K562 (cell line): ENCODE data around the gene KIF3A. TPM values are rescaled to one million over a fixed set of nuclear protein-coding genes. Genes with fewer than 3 reads are reported as not detected.
A peak's percentile ranks its signal among the peaks of the same experiment; 100 is the strongest.

Experiments used
- ARID1B ChIP-seq: fragments of 450-650 bp; IDR thresholded peaks from 2 replicates; pipeline ENCODE4 v1.6.1; 2016; ENCODE audit warnings: antibody characterized with exemption, mild to moderate bottlenecking, inconsistent platforms
- HNRNPK ChIP-seq: fragments of 200-400 bp; formaldehyde crosslinking; IDR thresholded peaks from one replicate; pipeline ENCODE4 v1.6.1; 2018; ENCODE audit warnings: mild to moderate bottlenecking, low read depth, low read length; ENCODE audit not compliant: poor library complexity, severe bottlenecking
- NBN ChIP-seq: fragments of 450-650 bp; IDR thresholded peaks from 2 replicates; pipeline ENCODE4 v1.6.1; 2016; ENCODE audit warnings: low read depth, mild to moderate bottlenecking
- NR2F6 ChIP-seq: fragments of 450-650 bp; formaldehyde crosslinking; IDR thresholded peaks from 2 replicates; pipeline ENCODE4 v1.4.0; 2020; ENCODE audit warnings: mild to moderate bottlenecking
- POLR2B ChIP-seq: fragments of 450-650 bp; IDR thresholded peaks from 2 replicates; pipeline ENCODE4 v1.6.1; 2018; ENCODE audit warnings: low read depth; ENCODE audit not compliant: partially characterized antibody
- POLR3A ChIP-seq: IDR thresholded peaks from 2 replicates; pipeline ENCODE4 v1.6.1; 2011; ENCODE audit warnings: borderline replicate concordance, mild to moderate bottlenecking, moderate library complexity; ENCODE audit not compliant: insufficient read length, insufficient read depth; ENCODE audit errors: extremely low read depth
- PRMT5 ChIP-seq: sonication (generic); formaldehyde crosslinking; IDR thresholded peaks from 2 replicates; pipeline ENCODE4 v1.5.0; 2020; ENCODE audit warnings: missing genetic modification reagents
- RFX5 ChIP-seq: IDR thresholded peaks from 2 replicates; pipeline ENCODE4 v1.6.1; 2011; ENCODE audit warnings: low read depth, mild to moderate bottlenecking, improper control_type of control experiment, low read length
- SIRT6 ChIP-seq: IDR thresholded peaks from one replicate; pipeline ENCODE4 v1.6.1; 2012; ENCODE audit warnings: low read depth, mild to moderate bottlenecking, control low read depth, inconsistent platforms, low read length, moderate library complexity
- SREBF1 ChIP-seq: fragments of 150-350 bp; IDR thresholded peaks from 2 replicates; pipeline ENCODE4 v1.6.1; 2014; ENCODE audit warnings: antibody characterized with exemption, low read depth, low read length, borderline replicate concordance
- SUPT5H ChIP-seq: fragments of 450-650 bp; IDR thresholded peaks from 2 replicates; pipeline ENCODE4 v1.6.1; 2016
- ZEB2 ChIP-seq: fragments of 450-650 bp; IDR thresholded peaks from 2 replicates; pipeline ENCODE4 v1.6.1; 2016
- ZNF347 ChIP-seq: fragments of 450-650 bp; formaldehyde crosslinking; IDR thresholded peaks from 2 replicates; pipeline ENCODE4 v1.4.0; 2020; ENCODE audit warnings: low read depth, mild to moderate bottlenecking, moderate library complexity
- ZNF780A ChIP-seq: fragments of 250-450 bp; sonication (Bioruptor Pico); IDR thresholded peaks from 2 replicates; pipeline ENCODE4 v1.5.0; 2021; ENCODE audit warnings: mild to moderate bottlenecking
- polyA plus RNA-seq, 8 experiments: library from polyadenylated mRNA; depleted of rRNA in 4 of 8; stranded (reverse) in 5 of 8; unstranded in 3 of 8; fragments of >200 nt; fragmentation: Nextera tagmentation in 2 of 8; fragmentation: Illumina TruSeq in 1 of 8; extraction: Ambion mirVana in 2 of 8; extraction: Trizol in 1 of 8; gene quantifications; 2 replicates each; pipeline versions ENCODE4 v1.2.1 to v1.2.3, GENCODE V29; 2011 to 2014; ENCODE audit warnings: inconsistent platforms in 1 of 8, missing spikeins in 1 of 8
- total RNA-seq, 7 experiments: library from RNA; depleted of rRNA in 6 of 7; stranded (reverse); fragments of >200 nt in 6 of 7; fragmentation: Illumina TruSeq in 2 of 7; extraction: Trizol in 2 of 7; gene quantifications; 2 replicates each; pipeline versions ENCODE4 v1.2.1 to v1.2.3, GENCODE V29; 2011 to 2021; ENCODE audit warnings: low replicate concordance in 1 of 7
- TF ChIP-seq, protein P1 (sequence below): fragments of 450-650 bp; IDR thresholded peaks from 2 replicates; pipeline ENCODE4 v1.6.1; 2017; ENCODE audit warnings: mild to moderate bottlenecking, moderate library complexity
- TF ChIP-seq, protein P2 (sequence below): sonication (generic); formaldehyde crosslinking; IDR thresholded peaks from 2 replicates; pipeline ENCODE4 v1.8.0; 2022; ENCODE audit warnings: mild to moderate bottlenecking, low read depth, missing genetic modification reagents
- TF ChIP-seq, protein P3 (sequence below): sonication (generic); formaldehyde crosslinking; IDR thresholded peaks from 2 replicates; pipeline ENCODE4 v1.9.0; 2022; ENCODE audit warnings: mild to moderate bottlenecking, missing genetic modification reagents
- TF ChIP-seq, protein P4 (sequence below): fragments of 250-450 bp; sonication (Bioruptor Pico); IDR thresholded peaks from 2 replicates; pipeline ENCODE4 v1.4.0; 2020; ENCODE audit warnings: mild to moderate bottlenecking
- TF ChIP-seq, protein P5 (sequence below): sonication (generic); formaldehyde crosslinking; IDR thresholded peaks from 2 replicates; pipeline ENCODE4 v1.8.1; 2023; ENCODE audit warnings: mild to moderate bottlenecking, missing genetic modification reagents, moderate library complexity
- TF ChIP-seq, protein P6 (sequence below), 2 experiments: fragments of 450-650 bp; conservative IDR thresholded peaks; 2 replicates each; pipeline ENCODE4 v1.6.1; 2017; ENCODE audit warnings: mild to moderate bottlenecking in 2 of 2, moderate library complexity in 2 of 2

Gene KIF3A
- total and polyA plus RNA-seq, 9 of the 15 experiments (the other 6 are each of a cell fraction or from before 2014, with no cell fraction given), result 1.5 to 7.8 (median 6.0) TPM

DNA sequence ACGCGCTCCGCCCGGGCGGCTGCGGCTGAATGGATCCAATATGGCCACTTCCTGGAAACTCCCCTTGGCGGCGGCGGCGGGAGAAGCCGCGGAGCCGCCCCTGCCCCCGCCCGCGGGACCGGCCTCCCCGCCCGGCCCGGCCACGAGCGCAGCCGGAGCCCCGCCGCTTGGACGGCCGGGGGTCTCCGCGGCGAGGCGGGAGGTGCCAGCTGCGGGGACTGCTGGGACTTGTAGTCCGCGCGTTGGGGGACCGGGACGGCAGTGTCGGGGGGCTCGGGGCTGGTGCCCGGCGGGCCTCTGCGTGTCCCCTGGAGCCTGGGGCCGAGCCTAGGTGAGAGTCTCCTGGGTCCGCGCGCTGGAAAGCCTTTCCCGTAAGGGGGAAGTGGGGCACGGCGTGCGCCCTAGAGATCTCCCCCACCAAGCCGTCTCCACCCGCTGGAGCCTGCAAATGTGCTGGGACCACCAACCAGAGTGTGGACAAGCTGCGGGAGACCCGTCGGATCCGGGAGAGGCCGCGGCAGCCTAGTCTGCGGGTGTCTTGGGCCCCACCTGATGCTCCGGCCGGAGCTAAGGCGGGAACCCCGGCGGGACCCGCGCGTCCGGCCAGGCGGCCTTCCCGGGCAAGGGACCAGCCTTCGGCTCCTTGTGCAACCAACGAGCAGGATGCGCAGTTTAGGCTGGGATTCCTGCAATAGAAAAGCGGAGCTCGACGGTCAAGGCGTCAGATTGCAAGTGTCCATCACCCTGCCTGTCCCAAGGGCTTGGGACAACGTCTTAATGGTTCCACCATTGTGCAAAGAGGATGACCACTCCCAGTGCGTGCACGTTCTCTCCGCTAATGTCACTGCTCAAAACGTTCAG lies 40.1 kb upstream of the KIF3A start, which contains the start of gene SEPTIN8 (continued):
- TF ChIP-seq ARID1B (no peak), NR2F6 (CRISPR knock-in tag) (no peak), SIRT6 (no peak), ZNF780A (CRISPR knock-in tag) (no peak), RFX5 (no peak), NBN (no peak), ZNF347 (no peak), HNRNPK (no peak), POLR3A (no peak), SREBF1 (no peak), SUPT5H (0 out of 2 replicates have a peak, but pooled peaks have one; percentile 15), POLR2B (no peak), PRMT5 (no peak), ZEB2 (no peak)
- TF ChIP-seq, protein P1, sequence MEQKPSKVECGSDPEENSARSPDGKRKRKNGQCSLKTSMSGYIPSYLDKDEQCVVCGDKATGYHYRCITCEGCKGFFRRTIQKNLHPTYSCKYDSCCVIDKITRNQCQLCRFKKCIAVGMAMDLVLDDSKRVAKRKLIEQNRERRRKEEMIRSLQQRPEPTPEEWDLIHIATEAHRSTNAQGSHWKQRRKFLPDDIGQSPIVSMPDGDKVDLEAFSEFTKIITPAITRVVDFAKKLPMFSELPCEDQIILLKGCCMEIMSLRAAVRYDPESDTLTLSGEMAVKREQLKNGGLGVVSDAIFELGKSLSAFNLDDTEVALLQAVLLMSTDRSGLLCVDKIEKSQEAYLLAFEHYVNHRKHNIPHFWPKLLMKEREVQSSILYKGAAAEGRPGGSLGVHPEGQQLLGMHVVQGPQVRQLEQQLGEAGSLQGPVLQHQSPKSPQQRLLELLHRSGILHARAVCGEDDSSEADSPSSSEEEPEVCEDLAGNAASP, result no peak
- TF ChIP-seq, protein P2, sequence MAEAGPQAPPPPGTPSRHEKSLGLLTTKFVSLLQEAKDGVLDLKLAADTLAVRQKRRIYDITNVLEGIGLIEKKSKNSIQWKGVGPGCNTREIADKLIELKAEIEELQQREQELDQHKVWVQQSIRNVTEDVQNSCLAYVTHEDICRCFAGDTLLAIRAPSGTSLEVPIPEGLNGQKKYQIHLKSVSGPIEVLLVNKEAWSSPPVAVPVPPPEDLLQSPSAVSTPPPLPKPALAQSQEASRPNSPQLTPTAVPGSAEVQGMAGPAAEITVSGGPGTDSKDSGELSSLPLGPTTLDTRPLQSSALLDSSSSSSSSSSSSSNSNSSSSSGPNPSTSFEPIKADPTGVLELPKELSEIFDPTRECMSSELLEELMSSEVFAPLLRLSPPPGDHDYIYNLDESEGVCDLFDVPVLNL, result no peak
- TF ChIP-seq, protein P3, sequence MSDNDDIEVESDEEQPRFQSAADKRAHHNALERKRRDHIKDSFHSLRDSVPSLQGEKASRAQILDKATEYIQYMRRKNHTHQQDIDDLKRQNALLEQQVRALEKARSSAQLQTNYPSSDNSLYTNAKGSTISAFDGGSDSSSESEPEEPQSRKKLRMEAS, result peak; percentile 50; the same call in 1 of the 2 replicates
- TF ChIP-seq, protein P4, sequence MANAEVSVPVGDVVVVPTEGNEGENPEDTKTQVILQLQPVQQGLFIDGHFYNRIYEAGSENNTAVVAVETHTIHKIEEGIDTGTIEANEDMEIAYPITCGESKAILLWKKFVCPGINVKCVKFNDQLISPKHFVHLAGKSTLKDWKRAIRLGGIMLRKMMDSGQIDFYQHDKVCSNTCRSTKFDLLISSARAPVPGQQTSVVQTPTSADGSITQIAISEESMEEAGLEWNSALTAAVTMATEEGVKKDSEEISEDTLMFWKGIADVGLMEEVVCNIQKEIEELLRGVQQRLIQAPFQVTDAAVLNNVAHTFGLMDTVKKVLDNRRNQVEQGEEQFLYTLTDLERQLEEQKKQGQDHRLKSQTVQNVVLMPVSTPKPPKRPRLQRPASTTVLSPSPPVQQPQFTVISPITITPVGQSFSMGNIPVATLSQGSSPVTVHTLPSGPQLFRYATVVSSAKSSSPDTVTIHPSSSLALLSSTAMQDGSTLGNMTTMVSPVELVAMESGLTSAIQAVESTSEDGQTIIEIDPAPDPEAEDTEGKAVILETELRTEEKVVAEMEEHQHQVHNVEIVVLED (CRISPR knock-in tag), result no peak
- TF ChIP-seq, protein P5, sequence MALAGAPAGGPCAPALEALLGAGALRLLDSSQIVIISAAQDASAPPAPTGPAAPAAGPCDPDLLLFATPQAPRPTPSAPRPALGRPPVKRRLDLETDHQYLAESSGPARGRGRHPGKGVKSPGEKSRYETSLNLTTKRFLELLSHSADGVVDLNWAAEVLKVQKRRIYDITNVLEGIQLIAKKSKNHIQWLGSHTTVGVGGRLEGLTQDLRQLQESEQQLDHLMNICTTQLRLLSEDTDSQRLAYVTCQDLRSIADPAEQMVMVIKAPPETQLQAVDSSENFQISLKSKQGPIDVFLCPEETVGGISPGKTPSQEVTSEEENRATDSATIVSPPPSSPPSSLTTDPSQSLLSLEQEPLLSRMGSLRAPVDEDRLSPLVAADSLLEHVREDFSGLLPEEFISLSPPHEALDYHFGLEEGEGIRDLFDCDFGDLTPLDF (CRISPR knock-in tag), result no peak
- TF ChIP-seq, protein P6, sequence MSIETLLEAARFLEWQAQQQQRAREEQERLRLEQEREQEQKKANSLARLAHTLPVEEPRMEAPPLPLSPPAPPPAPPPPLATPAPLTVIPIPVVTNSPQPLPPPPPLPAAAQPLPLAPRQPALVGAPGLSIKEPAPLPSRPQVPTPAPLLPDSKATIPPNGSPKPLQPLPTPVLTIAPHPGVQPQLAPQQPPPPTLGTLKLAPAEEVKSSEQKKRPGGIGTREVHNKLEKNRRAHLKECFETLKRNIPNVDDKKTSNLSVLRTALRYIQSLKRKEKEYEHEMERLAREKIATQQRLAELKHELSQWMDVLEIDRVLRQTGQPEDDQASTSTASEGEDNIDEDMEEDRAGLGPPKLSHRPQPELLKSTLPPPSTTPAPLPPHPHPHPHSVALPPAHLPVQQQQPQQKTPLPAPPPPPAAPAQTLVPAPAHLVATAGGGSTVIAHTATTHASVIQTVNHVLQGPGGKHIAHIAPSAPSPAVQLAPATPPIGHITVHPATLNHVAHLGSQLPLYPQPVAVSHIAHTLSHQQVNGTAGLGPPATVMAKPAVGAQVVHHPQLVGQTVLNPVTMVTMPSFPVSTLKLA (conservative IDR thresholded peaks at IDR 0.05), result 0 out of 4 replicates have a peak, but pooled peaks of 1 of the 2 experiments have one; percentile 35
